Hepatocyte (in vitro differentiated cells): ENCODE data around the gene VWA5B1. TPM values are rescaled to one million over a fixed set of nuclear protein-coding genes. Genes with fewer than 3 reads are reported as not detected.
"Not testable (repeated sequence)": the region's sequence is repeated elsewhere in the genome, so short reads cannot be mapped to it uniquely, and the experiment has no call there.

Experiments used
- DNase-seq: peaks from one replicate; pipeline ENCODE4 v3.0.0-alpha.2; 2016; ENCODE audit warnings: low spot score
- H2AFZ ChIP-seq: fragments of 200-600 bp; sonication (generic); 2 replicates; pipeline ENCODE4 v1.6.0; 2016; ENCODE audit warnings: antibody characterized with exemption, mild to moderate bottlenecking
- H3K27ac ChIP-seq: fragments of 200-600 bp; sonication (generic); 2 replicates; pipeline ENCODE4 v1.5.1; 2016; ENCODE audit warnings: mild to moderate bottlenecking
- H3K27me3 ChIP-seq: fragments of 200-600 bp; sonication (generic); 2 replicates; pipeline ENCODE4 v1.6.1; 2016
- H3K36me3 ChIP-seq: fragments of 200-600 bp; sonication (generic); replicated peaks from 2 replicates; pipeline ENCODE4 v1.5.1; 2016; ENCODE audit warnings: low read depth; ENCODE audit not compliant: insufficient read depth
- H3K4me1 ChIP-seq: fragments of 200-600 bp; sonication (generic); 2 replicates; pipeline ENCODE4 v1.5.1; 2016; ENCODE audit warnings: mild to moderate bottlenecking, moderate library complexity; ENCODE audit not compliant: insufficient read depth
- H3K4me2 ChIP-seq: fragments of 200-600 bp; sonication (generic); 2 replicates; pipeline ENCODE4 v1.6.0; 2016
- H3K4me3 ChIP-seq: fragments of 200-600 bp; sonication (generic); 2 replicates; pipeline ENCODE4 v1.5.1; 2016; ENCODE audit warnings: mild to moderate bottlenecking
- H3K79me2 ChIP-seq: fragments of 200-600 bp; sonication (generic); 2 replicates; pipeline ENCODE4 v1.6.0; 2017; ENCODE audit warnings: mild to moderate bottlenecking
- H3K9me2 ChIP-seq: fragments of 200-600 bp; sonication (generic); replicated peaks from 2 replicates; pipeline ENCODE4 v1.6.0; 2017; ENCODE audit warnings: mild to moderate bottlenecking; ENCODE audit not compliant: insufficient read depth
- H3K9me3 ChIP-seq: fragments of 200-600 bp; sonication (generic); 2 replicates; pipeline ENCODE4 v1.5.1; 2016; ENCODE audit warnings: low read depth, mild to moderate bottlenecking
- H4K20me1 ChIP-seq: fragments of 200-600 bp; sonication (generic); 2 replicates; pipeline ENCODE4 v1.6.0; 2016; ENCODE audit warnings: mild to moderate bottlenecking; ENCODE audit not compliant: insufficient read depth, poor library complexity, severe bottlenecking
- CTCF ChIP-seq: fragments of 200-600 bp; sonication (generic); IDR thresholded peaks from 2 replicates; pipeline ENCODE4 v1.5.1; 2016; ENCODE audit warnings: antibody characterized with exemption, mild to moderate bottlenecking; ENCODE audit not compliant: poor library complexity
- EZH2 ChIP-seq: fragments of 200-600 bp; sonication (generic); IDR thresholded peaks from 2 replicates; pipeline ENCODE4 v1.6.1; 2016; ENCODE audit warnings: antibody characterized with exemption, mild to moderate bottlenecking, borderline replicate concordance
- EZH2phosphoT487 ChIP-seq: fragments of 200-600 bp; sonication (generic); IDR thresholded peaks from one replicate; pipeline ENCODE4 v1.6.1; 2018; ENCODE audit warnings: antibody characterized with exemption, mild to moderate bottlenecking, low read depth, moderate library complexity; ENCODE audit not compliant: unreplicated experiment, severe bottlenecking
- WGBS: methylation state at CpG from one replicate; pipeline ENCODE4 v1.1.6; 2016; ENCODE audit warnings: low lambda C conversion rate; ENCODE audit errors: missing lambda C conversion rate; 5-methylcytosine and 5-hydroxymethylcytosine counted together
- polyA plus RNA-seq: library from polyadenylated mRNA; unstranded; fragments of >200 nt; fragmentation: Nextera tagmentation; extraction: Ambion mirVana; gene quantifications from 2 replicates; pipeline ENCODE4 v1.2.1, GENCODE V29; 2016
- total RNA-seq: library from RNA; depleted of rRNA; stranded (reverse); fragments of >200 nt; gene quantifications from 2 replicates; pipeline ENCODE4 v1.2.3, GENCODE V29; 2014

Gene VWA5B1
- total and polyA plus RNA-seq, 2 experiments from 2014 or later = 0.33 to 0.35 TPM

GRCh38 chr1:20284046-20284445 is 6.6 kb upstream of the VWA5B1 start:
- DNase-seq = no peak
- H3K79me2 ChIP-seq = no peaks in the 10 kb centered on the region
- no peaks in the 10 kb centered on the region for H3K9me3 ChIP-seq
- no peak overlapping the region for H3K4me3 ChIP-seq
- H3K9me2 ChIP-seq = no peaks in the 10 kb centered on the region
- TF ChIP-seq EZH2 (no peak), EZH2phosphoT487 (no peak), CTCF (no peak)
- H3K36me3 ChIP-seq = no peaks in the 10 kb centered on the region
- no peak overlapping the region for H3K4me2 ChIP-seq
- H3K27ac ChIP-seq = no peak overlapping the region
- no peak overlapping the region for H2AFZ ChIP-seq
- H4K20me1 ChIP-seq = no peaks in the 10 kb centered on the region
- WGBS = 72% methylated on average over 2 of the region's 2 CpGs
- peaks cover 11% of the 10 kb centered on the region for H3K4me1 ChIP-seq
- no peaks in the 10 kb centered on the region for H3K27me3 ChIP-seq

GRCh38 chr1:20284625-20285024 is 6.0 kb upstream of the VWA5B1 start:
- Histone ChIP-seq H3K9me2 (no peaks in the 10 kb centered on the region), H3K4me3 (no peak overlapping the region), H3K36me3 (no peaks in the 10 kb centered on the region), H3K4me2 (no peak overlapping the region), H2AFZ (no peak overlapping the region), H3K27me3 (no peaks in the 10 kb centered on the region), H4K20me1 (no peaks in the 10 kb centered on the region), H3K4me1 (peaks cover 11% of the 10 kb centered on the region), H3K79me2 (no peaks in the 10 kb centered on the region), H3K9me3 (no peaks in the 10 kb centered on the region), H3K27ac (no peak overlapping the region)
- TF ChIP-seq CTCF (no peak), EZH2phosphoT487 (no peak), EZH2 (no peak)
- WGBS = 95% methylated on average over 3 of the region's 3 CpGs
- DNase-seq = no peak

GRCh38 chr1:20285510-20285909 is 5.2 kb upstream of the VWA5B1 start:
- 89% methylated on average over 3 of the region's 3 CpGs for WGBS
- H3K4me3 ChIP-seq = no peak overlapping the region
- no peak overlapping the region for H3K4me2 ChIP-seq
- no peaks in the 10 kb centered on the region for H3K27me3 ChIP-seq
- no peaks in the 10 kb centered on the region for H3K9me2 ChIP-seq
- no peaks in the 10 kb centered on the region for H3K36me3 ChIP-seq
- H3K27ac ChIP-seq = no peak overlapping the region
- TF ChIP-seq EZH2phosphoT487 (no peak), EZH2 (no peak), CTCF (no peak)
- H3K9me3 ChIP-seq = no peaks in the 10 kb centered on the region
- peaks cover 9% of the 10 kb centered on the region for H3K4me1 ChIP-seq
- H3K79me2 ChIP-seq = no peaks in the 10 kb centered on the region
- H4K20me1 ChIP-seq = no peaks in the 10 kb centered on the region
- DNase-seq = no peak
- no peak overlapping the region for H2AFZ ChIP-seq

- H3K4me3 ChIP-seq, H3K4me2 ChIP-seq, DNase-seq, H3K79me2 ChIP-seq, H3K36me3 ChIP-seq, H3K9me2 ChIP-seq, H2AFZ ChIP-seq, H3K27ac ChIP-seq, H4K20me1 ChIP-seq, H3K9me3 ChIP-seq: not testable (repeated sequence)
- peaks cover 19% of the 10 kb centered on the region for H3K4me1 ChIP-seq
- WGBS = 90% methylated on average over 3 of the region's 3 CpGs
- H3K27me3 ChIP-seq = peaks cover 12% of the 10 kb centered on the region
These were observed 3.0 kb upstream of the VWA5B1 start for GRCh38 chr1:20287696-20288095.
